HG03103 (cell line): ENCODE data around the gene FAM131B.

Experiments
- ATAC-seq: cut with Tn5 transposase; IDR thresholded peaks from one replicate; pipeline ENCODE4 v1.9.1; 2021; ENCODE audit warnings: low read depth; ENCODE audit not compliant: unreplicated experiment

Gene FAM131B

DNA sequence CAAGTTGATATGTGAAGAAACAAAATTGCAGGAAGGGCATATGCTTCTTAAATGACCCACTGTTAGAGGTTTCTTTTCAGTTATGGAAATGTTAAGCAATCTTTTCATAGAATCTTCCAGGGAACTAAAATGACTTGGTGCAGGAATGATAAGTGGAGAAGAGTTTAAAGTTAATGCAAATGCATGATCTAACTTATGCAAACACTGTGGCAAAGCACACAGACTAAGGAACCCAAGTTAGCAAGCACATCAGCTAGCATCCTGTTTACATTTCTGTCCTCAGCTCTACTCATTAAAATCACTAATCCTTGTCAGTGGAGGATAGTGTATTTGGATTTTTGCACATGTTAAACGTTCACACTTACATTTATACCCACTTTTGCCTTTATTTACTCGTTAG is 37.3 kb downstream of the FAM131B start:
- ATAC-seq: no peak

- ATAC-seq: no peak
Observed at GRCh38 chr7:143323653-143324052, 38.9 kb downstream of the FAM131B start.

- no peak for ATAC-seq
Observed at GRCh38 chr7:143322760-143323633, 39.5 kb downstream of the FAM131B start.

GRCh38 chr7:143321734-143322133 is 40.8 kb downstream of the FAM131B start:
- no peak for ATAC-seq

DNA sequence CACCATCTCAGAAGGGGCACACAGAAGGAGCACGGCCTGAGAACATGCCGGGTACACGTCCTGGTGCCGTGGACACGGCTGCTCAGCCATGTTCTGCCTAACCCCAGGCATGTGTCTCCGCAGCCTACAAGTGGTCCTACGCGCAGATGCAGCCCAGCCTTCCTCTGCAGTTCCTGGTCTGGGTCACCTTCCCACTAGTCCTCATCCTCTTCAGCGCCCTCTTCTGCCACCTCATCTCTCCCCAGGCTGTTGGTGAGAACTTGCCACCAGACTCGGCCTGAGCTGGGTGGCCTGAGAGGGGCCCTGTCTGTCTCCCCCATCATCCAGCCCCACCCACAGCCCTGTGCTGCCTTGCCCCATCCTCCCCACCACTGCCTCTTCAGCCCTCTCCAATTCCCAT is 41.3 kb downstream of the FAM131B start:
- no peak for ATAC-seq

GRCh38 chr7:143320620-143321019 is 41.9 kb downstream of the FAM131B start:
- no peak for ATAC-seq

GRCh38 chr7:143318661-143319060 is 43.9 kb downstream of the FAM131B start:
- ATAC-seq: no peak

DNA sequence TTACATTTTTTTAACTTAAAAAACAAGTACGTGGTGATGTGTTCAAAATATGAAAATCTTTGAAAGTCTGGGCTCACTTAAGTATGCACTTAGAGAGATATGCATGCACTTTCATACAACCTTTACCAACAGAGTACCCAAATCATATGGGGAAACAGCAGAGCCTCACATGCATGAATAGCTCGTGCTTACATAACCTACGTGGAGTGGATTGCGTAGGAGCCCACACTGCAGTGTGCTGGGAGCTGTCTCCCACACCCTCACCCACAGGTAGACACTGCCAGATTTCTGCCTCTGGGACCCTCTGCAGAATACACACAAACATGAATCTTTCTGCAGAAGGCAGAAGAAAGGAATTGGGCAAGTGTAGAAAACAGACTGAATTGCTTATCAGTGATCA is 46.0 kb downstream of the FAM131B start:
- no peak for ATAC-seq

DNA sequence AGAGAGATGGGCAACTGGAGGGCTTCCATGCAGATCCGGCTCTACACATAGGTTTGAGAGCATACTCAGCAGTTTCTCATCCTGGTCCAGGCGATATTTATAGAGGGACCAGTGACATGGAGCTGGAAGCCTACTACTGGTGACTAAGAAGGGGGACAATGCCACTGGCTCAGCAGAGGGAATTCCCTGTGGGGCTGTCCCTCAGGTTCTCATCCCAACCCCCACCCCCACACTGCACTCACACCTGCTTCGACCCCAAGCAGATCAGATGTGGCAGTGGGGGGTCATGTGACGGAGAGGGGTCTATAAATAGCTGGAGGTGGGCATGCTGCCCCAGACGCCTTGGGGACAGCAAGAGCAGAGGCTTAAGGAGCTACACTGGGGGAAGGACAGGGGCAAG is 46.7 kb downstream of the FAM131B start, which contains the start of gene CLCN1:
Gene CLCN1 (plus strand): TSS at position 336 of the 400 bp plus-strand sequence. CDS start 102 bp downstream, outside the sequence.
- no peak for ATAC-seq

GRCh38 chr7:143314127-143314526 is 48.4 kb downstream of the FAM131B start:
- ATAC-seq: no peak

GRCh38 chr7:143308632-143309031 is 53.9 kb downstream of the FAM131B start:
- ATAC-seq: no peak

- no peak for ATAC-seq
Observed at GRCh38 chr7:143305423-143306070, 57.0 kb downstream of the FAM131B start.

- no peak for ATAC-seq
Observed at GRCh38 chr7:143304938-143305337, 57.6 kb downstream of the FAM131B start.

DNA sequence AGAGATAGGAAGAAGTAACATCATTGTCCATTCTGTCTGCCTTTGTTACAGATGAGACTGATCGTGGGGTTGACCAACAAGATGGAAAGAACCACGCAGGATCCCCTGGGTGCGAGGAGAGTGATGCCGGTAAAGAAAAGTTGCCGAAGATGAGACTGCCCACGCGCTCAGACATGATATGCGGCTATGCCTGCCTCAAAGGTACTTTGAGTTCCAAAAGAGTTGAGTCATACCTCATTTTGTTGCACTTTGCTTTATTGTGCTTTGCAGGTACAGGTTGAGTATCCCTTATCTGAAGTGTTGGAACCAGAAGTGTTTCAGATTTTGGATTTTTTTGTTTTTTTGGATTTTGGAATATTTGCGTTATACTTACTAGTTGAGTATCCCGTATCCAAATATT is 58.8 kb downstream of the FAM131B start:
- no peak for ATAC-seq
